ENCODE data around the gene KCNJ18.
"Not testable (repeated sequence)": the region's sequence is repeated elsewhere in the genome, so short reads cannot be mapped to it uniquely, and the experiment has no call there.

Gene KCNJ18

DNA sequence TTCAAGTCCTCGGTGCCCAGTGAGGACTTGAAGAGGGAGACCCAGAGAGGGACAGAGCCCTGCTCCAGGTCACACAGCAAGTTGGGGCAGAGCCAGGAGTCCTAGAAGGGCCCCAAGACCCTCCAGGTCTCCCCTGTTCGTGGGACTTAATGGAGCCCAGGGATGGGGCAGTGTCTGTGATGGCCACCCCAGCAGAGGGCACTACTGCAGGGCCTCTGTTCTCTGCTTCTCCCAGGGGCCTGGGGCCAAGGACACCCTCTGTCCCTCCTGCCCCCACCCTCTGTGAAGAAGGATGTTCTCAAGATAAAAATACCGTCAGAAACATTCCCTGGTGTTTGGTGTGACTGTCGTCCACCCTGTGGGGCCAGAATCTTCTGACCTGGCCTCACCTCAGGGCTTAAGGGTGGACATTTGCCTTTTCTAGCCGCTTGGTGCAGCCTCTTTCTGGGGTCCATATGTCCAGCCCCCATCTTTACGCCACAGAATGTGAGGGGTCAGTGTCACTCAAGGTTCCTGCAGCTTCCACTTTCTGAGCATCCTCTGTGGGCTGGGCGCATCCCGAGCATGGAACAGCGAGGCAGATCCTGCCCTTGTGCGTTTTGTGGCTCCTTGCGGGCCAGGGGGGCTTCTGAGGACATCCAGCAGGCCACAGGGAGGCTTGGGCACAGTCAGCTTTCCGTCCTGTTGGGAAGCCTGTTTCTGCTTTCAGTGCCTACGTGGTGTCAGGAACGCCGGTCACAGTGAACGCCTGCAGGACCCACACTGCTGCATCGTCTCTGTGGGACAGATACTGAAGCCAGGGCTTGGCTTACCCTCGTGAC, at the start of gene KCNJ18:
Gene KCNJ18, plus strand, starts transcription at position 641 of the 821 bp plus-strand sequence. CDS start 10,264 bp downstream, outside the sequence.
- DNase-seq (ENCODE audit: low read depth in 2 of 2), result not testable (repeated sequence)

DNA sequence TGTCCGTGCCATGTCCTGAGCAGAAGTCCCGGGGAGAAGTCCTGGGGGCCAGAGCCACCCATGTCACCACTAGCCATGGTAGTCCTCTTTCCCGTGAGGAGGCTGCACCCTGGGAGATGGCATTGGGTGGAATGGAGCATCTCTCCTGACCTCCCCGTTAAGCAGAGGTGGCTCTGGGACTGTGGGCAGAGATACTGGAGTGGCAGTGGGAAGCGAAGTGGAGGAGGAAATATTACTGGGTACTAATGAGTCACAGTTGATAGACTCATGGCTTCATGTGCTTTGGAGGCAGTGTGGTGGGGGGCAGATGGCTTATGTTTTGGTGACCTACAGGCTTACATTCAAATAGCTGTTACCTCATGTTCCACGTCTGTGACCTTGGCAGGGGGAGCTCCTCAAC, 44.2 kb upstream of the KCNJ18 start:
- not testable (repeated sequence) for DNase-seq (ENCODE audit: low read depth in 2 of 2)

GRCh38 chr17:21650043-21650442, 42.3 kb upstream of the KCNJ18 start:
- not testable (repeated sequence) for DNase-seq (ENCODE audit: low read depth in 2 of 2)

DNA sequence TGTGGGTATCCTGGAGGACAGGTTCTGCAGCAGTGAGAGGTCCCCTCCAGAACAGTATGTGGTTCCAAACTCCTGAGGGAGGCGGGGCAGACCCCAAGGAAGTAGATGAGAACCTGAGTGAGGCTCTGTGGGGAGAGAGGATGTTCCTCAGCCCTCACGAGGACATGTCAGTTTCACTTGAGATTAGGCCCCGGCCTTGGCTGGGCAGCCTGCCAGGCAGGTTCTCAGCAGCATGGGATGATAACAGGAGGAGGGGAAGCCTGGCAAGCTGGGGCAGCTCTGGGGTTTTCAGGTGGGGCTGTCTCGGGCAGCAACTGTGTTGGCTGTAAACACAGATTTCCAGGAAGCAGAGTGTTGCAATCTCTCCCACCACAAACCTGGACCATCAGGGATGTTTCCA, 40.3 kb upstream of the KCNJ18 start:
- not testable (repeated sequence) for DNase-seq (ENCODE audit: low read depth in 2 of 2)

DNA sequence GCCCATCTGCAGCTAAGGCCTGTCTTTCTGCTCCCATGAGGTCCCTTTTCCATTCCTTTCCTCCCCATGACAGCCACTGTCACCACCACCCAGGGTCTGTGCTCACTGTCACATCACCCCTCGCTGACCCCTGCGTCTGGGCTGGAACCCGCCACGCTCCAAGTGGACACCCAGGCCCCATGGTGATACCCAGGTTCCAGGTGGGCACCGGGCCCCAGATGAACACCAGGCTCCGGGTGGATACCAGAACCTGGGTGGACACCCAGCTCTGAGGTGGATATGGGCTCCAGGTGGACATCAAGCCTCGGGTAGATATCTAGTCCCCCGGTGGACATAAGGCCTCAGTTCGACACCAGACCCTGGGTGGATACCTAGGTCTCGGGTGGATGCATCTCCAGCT, 39.1 kb upstream of the KCNJ18 start:
- not testable (repeated sequence) for DNase-seq (ENCODE audit: low read depth in 2 of 2)

DNA sequence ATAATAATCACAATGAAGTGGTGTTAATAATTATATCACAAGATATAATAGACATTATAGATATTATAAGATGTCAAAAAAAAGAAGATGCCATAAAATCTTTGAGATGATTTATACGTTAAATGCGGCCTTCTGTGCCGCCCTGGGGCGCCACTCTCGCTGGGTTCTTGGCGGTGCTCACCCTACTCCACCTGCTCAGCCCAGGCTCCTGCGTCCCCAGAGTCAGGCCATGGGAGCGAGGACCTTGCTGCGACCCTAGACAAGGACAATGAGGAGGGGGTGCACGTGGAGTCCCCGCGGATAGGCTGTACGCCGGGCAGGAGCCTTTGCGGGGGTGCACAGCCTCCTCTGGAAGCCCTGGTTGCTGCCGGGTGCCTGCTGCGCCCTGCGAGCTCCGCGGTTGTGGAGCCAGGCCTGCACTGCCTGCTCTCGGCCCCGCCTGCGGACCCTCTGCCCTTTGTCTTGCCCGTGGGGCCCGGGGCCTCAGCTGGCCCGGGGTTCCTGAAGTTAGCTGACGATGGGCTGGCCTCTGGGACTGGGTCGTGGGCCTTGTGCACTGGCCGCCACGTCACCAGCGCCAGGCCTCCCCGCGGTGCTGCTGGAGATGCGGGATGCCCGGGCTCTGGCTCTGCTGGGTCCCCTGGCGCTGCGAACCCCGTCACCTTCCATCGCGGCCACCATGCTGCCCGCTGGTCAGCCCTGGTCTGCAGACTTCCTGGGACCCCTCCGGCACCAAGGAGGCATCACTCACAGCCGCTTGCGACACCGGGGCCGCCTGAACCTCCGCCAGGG, 35.6 kb upstream of the KCNJ18 start:
- DNase-seq (ENCODE audit: low read depth in 2 of 2), result not testable (repeated sequence)

- DNase-seq (ENCODE audit: low read depth in 2 of 2), result not testable (repeated sequence)
Measured at GRCh38 chr17:21659635-21660034, 32.7 kb upstream of the KCNJ18 start.

- DNase-seq (ENCODE audit: low read depth in 2 of 2), result not testable (repeated sequence)
Measured at GRCh38 chr17:21661455-21661854, 30.9 kb upstream of the KCNJ18 start.

DNA sequence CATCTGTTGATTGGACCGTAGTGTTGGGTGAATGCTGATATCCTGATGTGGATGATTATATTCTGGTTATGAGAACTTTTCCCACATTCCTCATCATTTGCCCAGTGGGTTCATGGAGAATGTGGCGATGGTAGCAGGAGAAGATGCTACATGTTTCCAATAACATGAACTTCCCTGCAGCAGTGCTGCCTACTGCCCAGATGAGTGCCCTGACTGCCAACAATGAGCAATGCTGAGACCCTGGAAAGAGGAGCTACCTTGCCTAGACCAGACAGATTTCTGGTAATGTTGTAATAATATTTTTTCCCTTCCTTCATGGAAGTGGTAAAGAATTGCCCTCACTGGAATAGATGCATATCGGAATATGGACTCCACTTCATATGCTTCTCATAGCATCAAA, 29.2 kb upstream of the KCNJ18 start:
- not testable (repeated sequence) for DNase-seq (ENCODE audit: low read depth in 2 of 2)

DNA sequence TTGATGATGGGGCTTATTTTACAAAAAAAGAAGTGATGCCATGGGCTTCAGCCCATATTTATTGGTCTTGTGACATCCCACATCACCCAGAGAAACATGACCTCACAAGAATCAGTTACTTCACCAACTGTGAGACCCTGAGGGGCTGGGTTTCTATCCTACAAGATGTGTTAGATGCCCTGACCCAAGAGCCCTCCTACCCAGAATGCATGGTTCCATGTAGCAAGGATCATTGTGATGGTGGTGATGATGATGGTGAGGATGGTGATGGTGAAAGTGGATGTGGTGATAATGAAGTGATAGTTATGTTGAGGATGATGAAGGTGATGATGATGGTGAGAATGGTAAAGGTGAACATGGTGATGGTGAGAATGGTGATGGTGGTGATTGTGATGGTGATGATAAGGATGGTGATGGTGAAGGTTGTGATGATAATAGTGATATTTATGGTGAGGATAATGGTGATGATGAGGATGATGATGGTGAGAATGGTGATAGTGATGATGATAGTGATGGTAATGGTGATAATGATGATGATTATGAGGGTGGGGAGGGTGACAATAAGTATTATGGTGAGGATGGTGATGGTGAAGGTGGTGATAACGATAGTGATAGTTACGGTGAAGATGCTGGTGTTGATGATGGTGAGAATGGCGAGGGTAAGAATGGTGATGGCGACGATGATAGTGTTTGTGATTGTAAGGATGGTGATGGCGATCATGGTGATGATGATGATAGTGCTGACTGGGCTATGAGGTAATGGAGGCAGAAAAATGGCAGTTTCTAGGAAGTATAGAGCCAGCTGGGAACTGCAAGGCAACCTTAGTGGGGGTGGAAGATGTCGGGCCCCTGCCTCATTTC, 28.5 kb upstream of the KCNJ18 start:
- not testable (repeated sequence) for DNase-seq (ENCODE audit: low read depth in 2 of 2)

DNA sequence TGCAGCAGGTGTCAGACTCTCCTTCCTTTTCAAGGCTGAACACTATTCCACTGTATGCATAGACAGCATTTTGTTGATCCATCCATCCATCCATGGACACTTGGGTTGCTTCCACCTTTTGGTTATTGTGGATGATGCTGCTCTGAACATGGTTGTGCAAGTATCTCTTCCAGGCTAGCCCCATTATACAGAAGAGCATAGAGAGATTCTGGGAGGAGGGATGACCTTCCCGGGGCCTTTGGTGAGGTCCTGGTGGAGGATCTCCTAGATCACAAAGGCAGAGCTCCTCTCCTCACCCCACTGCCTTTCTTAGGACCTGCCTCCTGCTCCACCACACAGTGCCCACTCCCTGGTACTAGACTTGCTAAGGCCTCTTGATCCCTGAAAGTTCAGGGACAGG, 27.2 kb upstream of the KCNJ18 start:
- DNase-seq (ENCODE audit: low read depth in 2 of 2), result not testable (repeated sequence)

DNA sequence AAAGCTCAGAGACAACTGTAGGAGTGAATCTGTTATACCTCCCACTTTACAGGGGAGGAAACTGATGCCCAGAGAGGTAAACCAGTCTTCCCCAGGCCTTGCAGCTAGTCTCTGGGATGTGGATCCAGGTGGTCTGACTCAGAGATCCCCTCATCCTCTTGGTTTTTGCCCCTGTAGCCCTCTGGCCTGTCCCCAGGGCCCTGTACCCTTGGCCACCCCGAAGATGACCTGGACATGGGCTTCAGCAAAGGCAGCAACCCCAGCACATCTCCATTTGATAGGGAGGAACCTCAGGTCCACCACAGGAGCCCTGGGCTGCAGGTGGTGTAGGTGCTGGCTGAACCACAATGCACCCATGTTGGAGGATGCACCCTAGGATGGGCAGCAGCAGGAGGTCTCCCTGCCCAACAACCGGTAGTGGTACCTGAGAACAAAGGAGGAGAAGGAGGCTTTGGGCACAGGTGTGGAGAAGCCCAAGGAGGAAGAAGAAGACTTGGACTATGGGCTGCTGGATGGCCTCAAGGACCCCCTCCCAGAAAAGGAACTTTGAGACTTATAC, 26.3 kb upstream of the KCNJ18 start:
- not testable (repeated sequence) for DNase-seq (ENCODE audit: low read depth in 2 of 2)

DNA sequence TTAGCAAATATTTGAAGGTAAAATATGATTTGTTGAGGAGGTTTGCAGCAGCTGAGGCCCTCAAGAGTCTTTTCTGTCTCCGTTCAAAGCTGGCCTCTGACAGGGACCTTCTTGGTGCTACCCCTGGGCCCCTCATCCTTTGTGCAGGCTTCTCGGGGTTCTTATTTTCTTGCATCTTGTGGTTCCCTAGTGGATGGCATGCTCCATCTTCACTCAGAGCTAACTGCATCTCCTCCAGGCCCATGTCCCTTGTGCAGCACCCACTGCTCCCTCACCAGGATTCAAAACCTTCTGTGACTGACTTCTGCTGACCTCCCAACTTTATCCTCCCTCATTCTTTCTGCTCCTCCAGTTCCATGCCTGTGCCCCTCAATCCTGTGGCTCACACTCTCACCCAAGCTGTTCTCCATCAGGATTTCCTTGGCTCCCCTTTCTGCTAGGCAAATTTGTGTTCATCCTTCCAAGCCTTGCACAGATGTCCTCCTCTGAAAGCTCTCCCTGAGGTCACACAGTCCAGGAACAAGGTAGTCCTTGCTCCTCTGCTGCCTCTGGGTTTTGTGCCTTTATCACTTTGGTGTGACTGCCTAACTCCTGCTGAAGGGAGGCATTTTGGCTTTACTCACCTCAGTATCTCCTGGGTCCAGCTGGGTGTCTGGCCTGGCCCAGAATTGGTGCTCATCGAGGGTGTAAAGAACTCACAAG, 25.5 kb upstream of the KCNJ18 start:
- DNase-seq (ENCODE audit: low read depth in 2 of 2), result not testable (repeated sequence)

DNA sequence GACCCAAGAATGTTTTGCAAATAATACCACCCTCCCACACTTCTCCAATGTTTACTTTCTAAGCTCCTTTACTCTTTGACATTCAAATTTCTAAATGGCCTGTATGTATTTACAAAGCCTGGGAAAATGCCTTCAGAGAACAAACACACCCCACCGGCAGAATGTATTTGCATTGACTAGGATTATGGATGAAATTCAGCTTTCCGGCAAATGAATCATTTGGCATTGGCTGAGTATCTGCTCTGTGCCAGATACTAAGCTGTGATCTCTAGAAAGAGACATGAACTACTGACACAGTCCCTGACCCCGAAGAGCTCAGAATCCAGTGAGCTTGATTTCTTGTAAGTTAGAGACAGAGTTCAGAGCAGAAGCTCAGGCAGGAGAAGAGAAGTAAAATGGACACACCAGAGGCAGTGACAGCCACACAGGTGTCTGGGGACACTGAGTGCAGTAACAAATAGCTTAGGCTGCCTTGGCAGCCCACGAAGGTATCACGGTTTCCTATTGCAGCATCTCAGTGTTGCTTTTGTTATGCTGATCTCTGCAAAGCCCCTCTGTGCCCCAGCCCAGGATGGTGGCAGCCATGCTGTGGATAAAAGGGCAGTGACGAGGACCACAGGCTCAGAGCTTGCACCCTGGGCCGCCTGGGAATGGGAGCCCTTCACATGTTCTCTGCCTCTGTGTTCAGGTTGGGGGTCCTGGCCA, 24.8 kb upstream of the KCNJ18 start:
- not testable (repeated sequence) for DNase-seq (ENCODE audit: low read depth in 2 of 2)

GRCh38 chr17:21668118-21668488, 24.2 kb upstream of the KCNJ18 start:
- DNase-seq (ENCODE audit: low read depth in 2 of 2), result not testable (repeated sequence)

DNA sequence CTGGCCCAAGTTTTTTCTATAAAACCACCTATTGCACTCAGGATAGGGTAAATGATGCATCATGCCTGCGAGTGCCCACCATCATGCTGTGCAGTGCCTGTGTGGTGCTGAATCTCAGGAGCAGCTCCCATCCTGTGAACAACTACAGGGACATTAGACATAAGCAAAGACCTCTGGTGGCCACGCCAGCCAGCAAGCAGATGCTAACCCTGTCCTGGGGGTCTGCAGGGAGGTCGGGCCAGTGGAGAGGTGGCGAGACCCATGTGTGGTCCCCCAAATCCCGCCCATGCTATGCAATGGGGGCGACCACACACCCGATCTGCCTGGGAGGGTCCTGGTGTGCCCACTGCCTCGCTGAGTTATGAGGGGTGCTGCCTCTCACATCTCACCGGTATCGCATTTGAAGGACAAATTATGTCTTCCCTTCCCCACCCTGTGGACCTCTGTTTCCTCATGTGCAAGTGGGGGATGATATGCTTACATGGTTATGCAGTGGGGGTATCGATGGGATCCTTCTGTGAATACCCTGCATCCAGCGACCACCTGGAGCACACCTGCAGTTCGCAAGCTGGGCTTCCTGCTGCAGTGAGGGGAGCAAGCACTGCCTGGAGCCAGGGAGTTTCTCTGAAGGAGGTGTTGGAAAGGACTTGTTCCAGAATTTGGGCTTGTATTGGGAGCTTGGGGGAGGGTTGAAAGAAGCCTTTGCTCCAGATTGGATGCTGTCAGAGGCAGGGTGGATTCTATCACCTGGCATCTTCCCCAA, 23.4 kb upstream of the KCNJ18 start:
- DNase-seq (ENCODE audit: low read depth in 2 of 2), result not testable (repeated sequence)

DNA sequence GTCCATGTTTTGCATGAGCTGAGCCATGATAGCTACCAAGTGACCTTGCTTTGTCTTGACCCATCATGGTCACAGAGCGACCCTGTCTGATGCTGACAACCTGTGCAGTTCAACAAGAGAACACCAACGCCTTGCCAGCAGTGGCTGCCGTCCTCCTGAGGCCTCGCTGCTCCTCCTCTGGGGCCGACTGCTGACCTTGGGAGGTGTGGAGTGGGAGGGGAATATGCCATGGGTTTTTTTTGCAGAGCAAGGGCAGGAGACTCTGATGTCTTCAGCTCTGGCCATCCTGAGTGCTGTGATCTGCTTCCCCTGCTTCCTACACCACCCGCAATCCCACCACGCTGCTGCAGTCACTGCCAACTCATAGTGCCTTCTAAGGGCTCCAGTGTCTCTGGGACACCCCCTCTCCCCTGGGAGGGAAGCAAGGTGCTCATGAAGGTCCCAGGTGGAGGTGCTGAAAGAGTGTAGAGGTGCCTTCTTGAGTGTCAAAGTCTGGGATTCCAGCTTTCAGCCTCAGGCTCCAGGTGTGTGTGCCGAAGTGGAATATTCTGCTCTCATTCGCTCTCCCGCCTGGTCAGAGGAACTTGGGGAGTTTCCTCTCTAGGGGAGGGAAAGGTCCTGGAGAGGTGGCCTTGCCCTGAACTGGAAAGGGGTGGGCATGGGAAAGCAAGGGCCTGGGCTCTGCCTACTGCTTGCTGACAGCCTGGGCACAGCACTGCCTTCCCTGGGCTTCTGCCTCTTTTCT, 22.5 kb upstream of the KCNJ18 start:
- DNase-seq (ENCODE audit: low read depth in 2 of 2), result not testable (repeated sequence)

GRCh38 chr17:21670361-21671155, 21.8 kb upstream of the KCNJ18 start:
- not testable (repeated sequence) for DNase-seq (ENCODE audit: low read depth in 2 of 2)
